ENCODE results near the gene CEACAM21.

- no peak for TF ChIP-seq POLR2A (IDR thresholded peaks at IDR 0.05)
- TF ChIP-seq CTCF (IDR thresholded peaks at IDR 0.05), result no peak
Observed at GRCh38 chr19:41606215-41606837, 30.4 kb downstream of the CEACAM21 start.
